Ovary (tissue), 3 donors: Measurements from ENCODE around the gene PRKG1.

Experiments
- EP300 ChIP-seq: sonication (generic); formaldehyde crosslinking; IDR thresholded peaks from one replicate; pipeline ENCODE4 v1.6.1; 2017; ENCODE audit warnings: antibody characterized with exemption
- POLR2A ChIP-seq: fragments of 450-650 bp; IDR thresholded peaks from one replicate; pipeline ENCODE4 v1.6.1; 2017; ENCODE audit warnings: antibody characterized with exemption, mild to moderate bottlenecking, moderate library complexity
- TF ChIP-seq, protein P1 (sequence below), 3 donors: fragments of 450-650 bp in 2 of 3; fragments of 200-600 bp in 1 of 3; IDR thresholded peaks; one replicate each; pipeline versions ENCODE4 v1.5.1 to v1.8.0; 2016 to 2022; ENCODE audit warnings: antibody characterized with exemption in 3 of 3, mild to moderate bottlenecking in 1 of 3
- donor health status: DM: no; HTN: no; CAD: no.

DNA sequence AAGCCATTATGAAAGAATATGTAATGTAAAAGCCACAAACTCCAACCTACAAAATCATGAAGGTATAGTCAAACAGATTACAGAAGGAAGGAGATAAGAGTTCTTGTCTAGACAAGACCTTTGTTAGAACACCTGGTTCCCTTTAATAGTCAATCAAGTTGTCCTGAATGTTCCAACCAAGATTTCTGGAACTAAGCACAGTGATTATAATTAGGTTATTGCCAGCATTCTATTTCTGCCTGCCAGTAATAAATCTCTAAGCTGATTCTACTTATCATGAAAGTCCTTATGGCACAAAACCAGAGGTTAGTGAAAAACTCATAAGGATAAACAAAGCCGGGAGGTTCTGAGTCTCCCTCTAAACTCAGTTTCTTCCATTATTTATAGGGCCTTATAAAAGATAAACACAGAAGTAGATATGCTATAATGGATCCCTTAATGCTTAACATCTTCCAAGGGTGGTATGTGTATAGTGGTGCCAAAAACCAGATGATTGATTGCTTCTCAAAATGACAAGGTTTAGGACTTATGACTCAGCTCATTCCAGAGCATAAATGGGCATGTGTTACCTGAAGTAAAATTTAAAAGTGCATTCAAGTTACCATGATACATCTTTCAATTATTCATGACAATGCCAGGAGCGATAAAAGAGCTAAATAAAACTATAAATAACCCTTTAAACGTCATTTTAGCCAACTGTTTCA is 387.9 kb downstream of the PRKG1 start:
- TF ChIP-seq, protein P1, sequence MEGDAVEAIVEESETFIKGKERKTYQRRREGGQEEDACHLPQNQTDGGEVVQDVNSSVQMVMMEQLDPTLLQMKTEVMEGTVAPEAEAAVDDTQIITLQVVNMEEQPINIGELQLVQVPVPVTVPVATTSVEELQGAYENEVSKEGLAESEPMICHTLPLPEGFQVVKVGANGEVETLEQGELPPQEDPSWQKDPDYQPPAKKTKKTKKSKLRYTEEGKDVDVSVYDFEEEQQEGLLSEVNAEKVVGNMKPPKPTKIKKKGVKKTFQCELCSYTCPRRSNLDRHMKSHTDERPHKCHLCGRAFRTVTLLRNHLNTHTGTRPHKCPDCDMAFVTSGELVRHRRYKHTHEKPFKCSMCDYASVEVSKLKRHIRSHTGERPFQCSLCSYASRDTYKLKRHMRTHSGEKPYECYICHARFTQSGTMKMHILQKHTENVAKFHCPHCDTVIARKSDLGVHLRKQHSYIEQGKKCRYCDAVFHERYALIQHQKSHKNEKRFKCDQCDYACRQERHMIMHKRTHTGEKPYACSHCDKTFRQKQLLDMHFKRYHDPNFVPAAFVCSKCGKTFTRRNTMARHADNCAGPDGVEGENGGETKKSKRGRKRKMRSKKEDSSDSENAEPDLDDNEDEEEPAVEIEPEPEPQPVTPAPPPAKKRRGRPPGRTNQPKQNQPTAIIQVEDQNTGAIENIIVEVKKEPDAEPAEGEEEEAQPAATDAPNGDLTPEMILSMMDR (IDR thresholded peaks at IDR 0.05) = no peak
- TF ChIP-seq EP300 (no peak), POLR2A (no peak)
